ENCODE data around the gene PFN3. TPM values are rescaled to one million over a fixed set of nuclear protein-coding genes. Genes with fewer than 3 reads are reported as not detected.
"Not testable (repeated sequence)": the region's sequence is repeated elsewhere in the genome, so short reads cannot be mapped to it uniquely, and the experiment has no call there.

The PFN3 gene
- total RNA-seq, 2 experiments from 2014 or later: not detected

GRCh38 chr5:177378884-177379883 is 21.3 kb downstream of the PFN3 start:
- H3K4me3 Mint-ChIP-seq: no peak overlapping the region
- peaks cover 11% of the 10 kb centered on the region for H3K36me3 Mint-ChIP-seq (ENCODE audit: low read depth)
- peaks cover 3% of the 10 kb centered on the region for H3K27me3 Mint-ChIP-seq (ENCODE audit: low read depth)
- ChIA-PET POLR2A (interaction anchor here (1.6 to 2.1 kb wide), 3 partner anchors 9 to 67 kb away, joined by 3 to 8 read pairs (median 6); partner anchors contain the start of gene LMAN2), CTCF (interaction anchor here (0.6 to 2.7 kb wide), 12 partner anchors 9 to 115 kb away, joined by 3 to 35 read pairs (median 4); partner anchors contain the start of gene GRK6)
- peak overlapping the region; percentile 46 for H3K27ac Mint-ChIP-seq
- H3K4me1 Mint-ChIP-seq (ENCODE audit: low read depth): peaks cover 42% of the 10 kb centered on the region
- H3K9me3 Mint-ChIP-seq (ENCODE audit: insufficient read depth): no peaks in the 10 kb centered on the region
- ATAC-seq: peak; percentile 50
- no peak for DNase-seq

- Mint-ChIP-seq H3K4me1 (ENCODE audit: low read depth) (peaks cover 49% of the 10 kb centered on the region), H3K27ac (no peak overlapping the region), H3K36me3 (ENCODE audit: low read depth) (peaks cover 20% of the 10 kb centered on the region), H3K27me3 (ENCODE audit: low read depth) (no peaks in the 10 kb centered on the region), H3K4me3 (no peak overlapping the region), H3K9me3 (ENCODE audit: insufficient read depth) (no peaks in the 10 kb centered on the region)
- ATAC-seq (peak; percentile 27), DNase-seq (no peak)
- ChIA-PET CTCF (interaction anchor here (0.6 to 2.7 kb wide), 13 partner anchors 8 to 266 kb away, joined by 3 to 35 read pairs (median 4); partner anchors contain the start of gene GRK6), POLR2A (interaction anchor here (1.6 to 2.1 kb wide), 3 partner anchors 8 to 66 kb away, joined by 3 to 8 read pairs (median 6); partner anchors contain the start of gene LMAN2)
Measured at GRCh38 chr5:177377851-177378776, 22.3 kb downstream of the PFN3 start.

DNA sequence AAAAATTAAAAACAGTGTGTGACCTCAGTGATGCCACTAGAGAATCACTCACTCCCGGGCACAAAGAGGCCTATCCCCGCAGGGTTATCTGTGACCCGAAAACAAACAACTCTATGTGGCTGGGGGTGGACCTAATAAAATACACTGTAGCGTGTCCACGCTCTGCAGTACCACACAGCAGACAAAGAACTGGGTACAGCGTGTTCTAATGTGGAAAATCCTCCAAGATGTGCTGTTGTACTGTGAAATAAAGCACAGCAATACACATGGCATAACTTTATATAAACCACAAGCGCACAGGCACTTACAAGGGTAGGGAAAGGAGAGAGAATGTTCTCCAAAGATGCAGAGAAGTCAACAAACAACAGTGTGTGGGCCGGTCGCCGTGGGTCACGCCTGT is 24.4 kb downstream of the PFN3 start:
- DNase-seq (no peak), ATAC-seq (no peak)
- H3K9me3 Mint-ChIP-seq (ENCODE audit: insufficient read depth): no peaks in the 10 kb centered on the region
- POLR2A ChIA-PET: no interaction called here
- H3K4me1 Mint-ChIP-seq (ENCODE audit: low read depth): peaks cover 54% of the 10 kb centered on the region
- no peak overlapping the region for H3K4me3 Mint-ChIP-seq
- CTCF ChIA-PET: interaction anchor here (9.3 kb wide), 1 partner anchor 14 kb away, joined by 122 read pairs; no protein-coding TSS in a partner anchor
- H3K27me3 Mint-ChIP-seq (ENCODE audit: low read depth): no peaks in the 10 kb centered on the region
- H3K27ac Mint-ChIP-seq: no peak overlapping the region
- H3K36me3 Mint-ChIP-seq (ENCODE audit: low read depth): peaks cover 37% of the 10 kb centered on the region

GRCh38 chr5:177375516-177375915 is 24.9 kb downstream of the PFN3 start:
- ATAC-seq; POLR2A ChIA-PET; H3K27me3 Mint-ChIP-seq (ENCODE audit: low read depth); H3K4me3 Mint-ChIP-seq; DNase-seq; H3K9me3 Mint-ChIP-seq (ENCODE audit: insufficient read depth); H3K27ac Mint-ChIP-seq: not testable (repeated sequence)
- CTCF ChIA-PET: interaction anchor here (0.9 to 9.3 kb wide), 3 partner anchors 15 to 125 kb away, joined by 4 to 122 read pairs (median 4); no protein-coding TSS in a partner anchor
- Mint-ChIP-seq H3K4me1 (ENCODE audit: low read depth) (peaks cover 53% of the 10 kb centered on the region), H3K36me3 (ENCODE audit: low read depth) (peaks cover 39% of the 10 kb centered on the region)

DNA sequence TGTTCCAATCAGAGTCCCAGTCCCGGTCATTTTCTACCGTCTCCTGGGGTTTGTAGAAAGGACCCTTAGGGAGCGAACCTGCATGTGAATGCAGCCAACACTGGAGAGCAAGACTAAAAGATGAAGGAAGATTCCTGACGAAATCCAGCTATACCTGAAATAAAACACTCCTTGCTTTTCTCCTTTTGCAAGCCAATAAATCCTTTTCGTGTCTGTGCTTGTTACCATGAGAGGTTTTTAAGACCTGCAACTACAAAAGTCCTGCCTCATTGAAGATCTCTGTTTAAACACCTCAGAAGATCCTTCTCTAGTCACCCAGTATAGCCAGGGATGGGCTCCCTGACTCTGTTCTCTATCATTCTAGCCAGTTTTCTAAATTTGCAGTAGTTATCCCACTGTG is 26.2 kb downstream of the PFN3 start:
- POLR2A ChIA-PET: interaction anchor here (4.0 kb wide), 1 partner anchor 23 kb away, joined by 18 read pairs; the partner anchor contains the start of gene LMAN2
- ATAC-seq (no peak), DNase-seq (no peak)
- no peak overlapping the region for H3K4me3 Mint-ChIP-seq
- H3K27me3 Mint-ChIP-seq (ENCODE audit: low read depth): no peaks in the 10 kb centered on the region
- H3K4me1 Mint-ChIP-seq (ENCODE audit: low read depth): peaks cover 59% of the 10 kb centered on the region
- H3K9me3 Mint-ChIP-seq (ENCODE audit: insufficient read depth): no peaks in the 10 kb centered on the region
- peaks cover 52% of the 10 kb centered on the region for H3K36me3 Mint-ChIP-seq (ENCODE audit: low read depth)
- CTCF ChIA-PET: interaction anchor here (4.3 to 9.3 kb wide), 4 partner anchors 9 to 28 kb away, joined by 28 to 122 read pairs (median 59); partner anchors contain the start of genes PFN3, RGS14 and SLC34A1
- H3K27ac Mint-ChIP-seq: peak overlapping the region; percentile 93

DNA sequence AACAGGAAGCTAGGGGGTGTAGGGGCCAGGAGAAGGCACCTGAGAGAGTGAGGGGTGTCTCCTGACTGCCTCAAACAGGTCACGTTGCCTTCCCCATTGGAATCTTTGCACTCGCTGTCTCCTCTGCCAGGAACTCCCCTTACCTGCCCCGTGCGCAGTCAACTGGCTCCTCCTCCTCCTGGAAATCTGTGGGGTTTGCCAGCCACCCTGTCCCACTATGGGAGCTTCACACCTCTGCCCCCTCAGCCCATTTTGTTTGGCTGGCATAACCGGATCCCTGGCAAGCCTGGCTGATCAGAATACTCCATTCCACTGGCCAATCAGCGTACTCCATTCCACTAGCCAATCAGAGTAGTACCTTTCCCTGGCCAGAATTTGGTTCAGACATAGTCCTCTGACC is 26.7 kb downstream of the PFN3 start:
- POLR2A ChIA-PET: interaction anchor here (1.1 to 4.0 kb wide), 2 partner anchors 9 to 23 kb away, joined by 3 to 18 read pairs; partner anchors contain the start of gene LMAN2
- H3K4me1 Mint-ChIP-seq (ENCODE audit: low read depth): peaks cover 60% of the 10 kb centered on the region
- no peak for ATAC-seq

DNA sequence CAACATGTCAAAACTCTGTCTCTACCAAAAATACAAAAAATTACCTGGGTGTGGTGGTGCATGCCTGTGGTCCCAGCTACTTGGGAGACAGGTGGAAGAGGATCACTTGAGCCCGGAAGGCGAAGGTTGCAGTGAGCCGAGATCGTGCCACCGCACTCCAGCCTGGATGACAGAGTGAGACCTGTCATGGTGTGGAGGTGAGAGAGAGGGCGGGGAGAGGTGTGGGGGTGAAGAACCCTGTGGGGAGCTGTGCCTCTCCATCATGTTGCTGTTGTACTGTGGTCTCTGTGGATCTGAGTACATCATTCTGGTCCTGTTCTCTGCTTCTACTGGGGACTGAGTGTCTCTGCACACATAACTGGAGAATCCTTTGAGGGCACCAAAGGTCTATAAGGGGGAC is 27.6 kb downstream of the PFN3 start:
- H3K27ac Mint-ChIP-seq: peak overlapping the region; percentile 93
- H3K4me3 Mint-ChIP-seq: peak overlapping the region; percentile 65
- peak; percentile 35 for DNase-seq
- peak; percentile 28 for ATAC-seq
- peaks cover 64% of the 10 kb centered on the region for H3K36me3 Mint-ChIP-seq (ENCODE audit: low read depth)
- ChIA-PET CTCF (interaction anchor here (0.7 to 9.3 kb wide), 11 partner anchors 10 to 128 kb away, joined by 3 to 122 read pairs (median 12); partner anchors contain the start of genes MXD3, PFN3, RGS14 and SLC34A1), POLR2A (interaction anchor here (0.9 to 4.0 kb wide), 6 partner anchors 10 to 60 kb away, joined by 3 to 18 read pairs (median 4); partner anchors contain the start of genes LMAN2 and RGS14)
- H3K27me3 Mint-ChIP-seq (ENCODE audit: low read depth): no peaks in the 10 kb centered on the region
- H3K9me3 Mint-ChIP-seq (ENCODE audit: insufficient read depth): no peaks in the 10 kb centered on the region
- H3K4me1 Mint-ChIP-seq (ENCODE audit: low read depth): peaks cover 68% of the 10 kb centered on the region

More for the DNA sequence above, 26.7 kb downstream of the PFN3 start:
- CTCF ChIA-PET: interaction anchor here (1.1 to 9.3 kb wide), 6 partner anchors 10 to 127 kb away, joined by 4 to 122 read pairs (median 38); partner anchors contain the start of genes PFN3, RGS14 and SLC34A1
- H3K27ac Mint-ChIP-seq: peak overlapping the region; percentile 93
- H3K4me3 Mint-ChIP-seq: no peak overlapping the region
- no peak for DNase-seq
- peaks cover 56% of the 10 kb centered on the region for H3K36me3 Mint-ChIP-seq (ENCODE audit: low read depth)
- H3K9me3 Mint-ChIP-seq (ENCODE audit: insufficient read depth): no peaks in the 10 kb centered on the region
- H3K27me3 Mint-ChIP-seq (ENCODE audit: low read depth): no peaks in the 10 kb centered on the region

DNA sequence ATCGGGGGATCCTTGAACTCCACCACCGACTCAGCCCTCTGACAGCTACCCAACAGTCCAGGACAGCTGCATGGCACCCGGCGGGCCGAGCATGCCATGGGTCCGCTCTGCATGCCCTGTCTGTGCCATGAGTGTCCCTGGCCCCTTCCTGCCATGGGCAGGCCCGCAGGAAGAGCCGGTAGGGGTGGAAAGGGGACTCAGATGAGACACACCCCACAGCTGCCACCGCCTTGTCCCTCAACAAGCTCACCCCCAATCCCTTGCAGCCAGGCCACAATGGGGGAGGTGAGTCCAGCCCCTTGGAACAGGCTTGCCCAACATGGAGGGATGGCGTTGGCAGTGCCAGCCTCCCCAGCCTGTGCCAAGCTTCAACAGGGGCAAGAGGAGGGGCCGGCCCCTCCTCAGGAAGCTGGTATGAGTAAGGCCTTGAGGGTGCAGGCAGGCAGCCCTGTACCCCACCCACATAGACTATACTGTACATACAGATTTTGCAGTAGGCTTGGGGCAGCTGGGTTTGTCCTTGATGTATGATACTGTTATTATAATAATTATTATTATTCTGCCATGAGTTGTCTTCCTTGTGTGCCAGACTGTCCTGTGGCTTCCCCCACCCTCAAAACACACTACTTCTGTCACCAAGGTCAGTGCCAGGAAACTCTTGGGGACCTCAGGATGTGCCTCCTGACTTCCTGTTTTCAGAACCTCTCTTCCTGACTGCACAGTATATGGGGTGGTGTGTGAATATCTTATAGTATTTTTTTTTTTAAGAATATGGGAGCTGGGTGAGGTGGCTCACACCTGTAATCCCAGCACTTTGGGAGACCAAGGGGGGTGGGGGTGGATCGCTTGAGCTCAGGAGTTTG is 28.2 kb downstream of the PFN3 start:
- no peaks in the 10 kb centered on the region for H3K27me3 Mint-ChIP-seq (ENCODE audit: low read depth)
- H3K4me3 Mint-ChIP-seq: peak overlapping the region; percentile 65
- ChIA-PET POLR2A (interaction anchor here (0.9 to 4.0 kb wide), 7 partner anchors 11 to 60 kb away, joined by 3 to 18 read pairs (median 5); partner anchors contain the start of genes LMAN2 and RGS14), CTCF (interaction anchor here (0.7 to 9.3 kb wide), 15 partner anchors 11 to 259 kb away, joined by 3 to 122 read pairs (median 10); partner anchors contain the start of genes MXD3, PFN3, RGS14 and SLC34A1)
- ATAC-seq: peak; percentile 48
- peak; percentile 35 for DNase-seq
- peaks cover 68% of the 10 kb centered on the region for H3K4me1 Mint-ChIP-seq (ENCODE audit: low read depth)
- peak overlapping the region; percentile 93 for H3K27ac Mint-ChIP-seq
- H3K9me3 Mint-ChIP-seq (ENCODE audit: insufficient read depth): no peaks in the 10 kb centered on the region
- peaks cover 64% of the 10 kb centered on the region for H3K36me3 Mint-ChIP-seq (ENCODE audit: low read depth)

GRCh38 chr5:177371120-177372033 is 29.1 kb downstream of the PFN3 start:
- ATAC-seq (no peak), DNase-seq (no peak)
- H3K27me3 Mint-ChIP-seq (ENCODE audit: low read depth): no peaks in the 10 kb centered on the region
- H3K9me3 Mint-ChIP-seq (ENCODE audit: insufficient read depth): no peaks in the 10 kb centered on the region
- H3K36me3 Mint-ChIP-seq (ENCODE audit: low read depth): peaks cover 69% of the 10 kb centered on the region
- H3K4me3 Mint-ChIP-seq: peak overlapping the region; percentile 57
- peak overlapping the region; percentile 80 for H3K27ac Mint-ChIP-seq
- POLR2A ChIA-PET: interaction anchor here (0.6 to 4.0 kb wide), 5 partner anchors 10 to 115 kb away, joined by 3 to 18 read pairs (median 5); partner anchors contain the start of genes LMAN2 and RGS14
- CTCF ChIA-PET: interaction anchor here (1.1 to 9.3 kb wide), 19 partner anchors 8 to 258 kb away, joined by 3 to 122 read pairs (median 10); partner anchors contain the start of genes F12, LMAN2, MXD3 and PFN3
- H3K4me1 Mint-ChIP-seq (ENCODE audit: low read depth): peaks cover 69% of the 10 kb centered on the region

All from activated CD8-positive, alpha-beta T cell treated with anti-CD3 and anti-CD28 coated beads, Interleukin-2, amount 10 ng/mL, durations not matched to agents 7 days and 5 days (primary cell).